22Rv1 (cell line): Measurements from ENCODE around the gene SOX12.

ENCODE experiments used
- H3K27ac ChIP-seq: fragments of 450-650 bp; 2 replicates; pipeline ENCODE4 v1.5.1; 2017
- CTCF ChIP-seq: fragments of 450-650 bp; IDR thresholded peaks from 2 replicates; pipeline ENCODE4 v1.5.1; 2017; ENCODE audit warnings: mild to moderate bottlenecking
- ZFX ChIP-seq: fragments of 450-650 bp; IDR thresholded peaks from 2 replicates; pipeline ENCODE4 v1.6.1; 2017; ENCODE audit warnings: antibody characterized with exemption, borderline replicate concordance

SOX12 gene

DNA sequence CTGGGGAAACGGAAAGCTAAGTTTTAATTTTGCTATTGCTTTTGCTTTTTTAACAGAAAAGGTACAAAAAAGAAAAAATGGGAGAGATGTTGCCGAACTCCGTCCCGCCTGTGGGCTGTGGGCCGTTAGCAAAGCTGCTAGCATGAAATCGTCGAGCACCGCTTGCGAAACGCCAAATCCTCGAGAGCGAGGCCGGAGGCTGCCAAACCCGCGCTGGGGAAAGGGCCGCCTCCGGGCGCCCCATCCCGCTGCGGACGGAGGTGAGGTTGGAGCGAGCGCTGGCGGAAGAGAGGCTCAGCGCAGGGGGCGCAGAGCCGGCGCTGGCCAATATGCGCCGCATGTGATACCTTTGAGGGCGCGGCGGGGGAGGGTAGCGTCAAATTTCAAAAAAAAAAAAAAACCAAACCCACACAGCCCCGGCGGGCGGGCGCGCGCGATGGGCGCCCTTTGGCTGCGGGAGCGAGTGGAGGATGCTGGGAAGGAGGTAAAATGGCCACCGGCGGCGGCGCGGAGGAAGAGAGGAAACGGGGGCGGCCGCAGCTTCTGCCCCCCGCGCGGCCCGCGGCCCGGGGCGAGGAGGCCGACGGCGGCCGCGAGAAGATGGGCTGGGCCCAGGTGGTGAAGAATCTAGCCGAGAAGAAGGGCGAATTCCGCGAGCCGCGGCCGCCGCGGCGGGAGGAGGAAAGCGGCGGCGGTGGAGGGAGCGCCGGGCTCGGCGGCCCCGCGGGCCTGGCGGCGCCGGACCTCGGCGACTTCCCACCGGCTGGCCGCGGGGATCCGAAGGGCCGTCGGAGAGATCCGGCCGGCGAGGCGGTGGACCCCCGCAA lies 28.0 kb upstream of the SOX12 start, which contains the start of gene ZCCHC3:
TSS of gene ZCCHC3 (plus strand) at position 473 of the 827 bp plus-strand sequence. CDS start at position 490, 17 bp downstream.
- peak within 1 kb of the TSS; percentile 97 for H3K27ac ChIP-seq
- TF ChIP-seq ZFX (no peak), CTCF (peak; percentile 13)

DNA sequence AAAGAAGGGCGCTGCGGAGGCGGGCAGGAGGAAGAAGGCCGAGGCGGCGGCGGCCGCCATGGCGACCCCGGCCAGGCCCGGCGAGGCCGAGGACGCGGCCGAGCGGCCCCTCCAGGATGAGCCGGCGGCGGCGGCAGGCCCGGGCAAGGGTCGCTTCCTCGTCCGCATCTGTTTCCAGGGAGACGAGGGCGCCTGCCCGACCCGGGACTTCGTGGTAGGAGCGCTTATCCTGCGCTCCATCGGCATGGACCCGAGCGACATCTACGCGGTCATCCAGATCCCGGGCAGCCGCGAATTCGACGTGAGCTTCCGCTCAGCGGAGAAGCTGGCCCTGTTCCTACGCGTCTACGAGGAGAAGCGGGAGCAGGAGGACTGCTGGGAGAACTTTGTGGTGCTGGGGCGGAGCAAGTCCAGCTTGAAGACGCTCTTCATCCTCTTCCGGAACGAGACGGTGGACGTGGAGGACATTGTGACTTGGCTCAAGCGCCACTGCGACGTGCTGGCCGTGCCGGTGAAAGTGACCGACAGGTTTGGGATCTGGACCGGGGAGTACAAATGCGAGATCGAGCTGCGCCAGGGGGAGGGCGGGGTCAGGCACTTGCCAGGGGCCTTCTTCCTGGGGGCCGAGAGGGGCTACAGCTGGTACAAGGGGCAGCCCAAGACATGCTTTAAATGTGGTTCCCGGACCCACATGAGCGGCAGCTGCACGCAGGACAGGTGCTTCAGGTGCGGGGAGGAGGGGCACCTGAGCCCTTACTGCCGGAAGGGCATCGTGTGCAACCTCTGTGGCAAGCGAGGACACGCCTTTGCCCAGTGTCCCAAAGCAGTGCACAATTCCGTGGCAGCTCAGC lies 27.2 kb upstream of the SOX12 start:
- H3K27ac ChIP-seq, result peak overlapping the region; percentile 97

DNA sequence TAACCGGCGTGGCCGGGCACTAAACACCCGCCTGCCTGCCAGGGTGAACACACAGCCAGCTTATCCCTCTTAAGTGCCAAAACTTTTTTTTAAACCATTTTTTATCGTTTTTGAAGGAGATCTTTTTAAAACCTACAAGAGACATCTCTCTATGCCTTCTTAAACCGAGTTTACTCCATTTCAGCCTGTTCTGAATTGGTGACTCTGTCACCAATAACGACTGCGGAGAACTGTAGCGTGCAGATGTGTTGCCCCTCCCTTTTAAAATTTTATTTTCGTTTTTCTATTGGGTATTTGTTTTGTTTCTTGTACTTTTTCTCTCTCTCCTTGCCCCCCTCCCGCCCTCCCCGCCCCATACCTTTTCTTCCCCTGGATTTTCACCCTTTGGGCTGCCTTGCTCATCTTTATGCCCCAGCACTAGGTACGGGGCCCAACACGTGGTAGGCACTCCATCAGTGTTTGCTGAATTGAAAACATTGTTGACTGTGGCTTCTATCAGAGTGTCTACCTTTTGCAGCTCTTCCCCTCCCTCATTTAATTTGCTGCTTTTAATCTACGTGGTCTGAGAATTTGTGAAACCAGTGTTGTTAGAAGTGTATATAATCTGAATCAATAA lies 26.5 kb upstream of the SOX12 start:
- TF ChIP-seq ZFX, result no peak
- no peak for TF ChIP-seq CTCF
- H3K27ac ChIP-seq, result peak overlapping the region; percentile 97

More for the DNA sequence above, 27.2 kb upstream of the SOX12 start:
- TF ChIP-seq CTCF, result no peak
- no peak for TF ChIP-seq ZFX

DNA sequence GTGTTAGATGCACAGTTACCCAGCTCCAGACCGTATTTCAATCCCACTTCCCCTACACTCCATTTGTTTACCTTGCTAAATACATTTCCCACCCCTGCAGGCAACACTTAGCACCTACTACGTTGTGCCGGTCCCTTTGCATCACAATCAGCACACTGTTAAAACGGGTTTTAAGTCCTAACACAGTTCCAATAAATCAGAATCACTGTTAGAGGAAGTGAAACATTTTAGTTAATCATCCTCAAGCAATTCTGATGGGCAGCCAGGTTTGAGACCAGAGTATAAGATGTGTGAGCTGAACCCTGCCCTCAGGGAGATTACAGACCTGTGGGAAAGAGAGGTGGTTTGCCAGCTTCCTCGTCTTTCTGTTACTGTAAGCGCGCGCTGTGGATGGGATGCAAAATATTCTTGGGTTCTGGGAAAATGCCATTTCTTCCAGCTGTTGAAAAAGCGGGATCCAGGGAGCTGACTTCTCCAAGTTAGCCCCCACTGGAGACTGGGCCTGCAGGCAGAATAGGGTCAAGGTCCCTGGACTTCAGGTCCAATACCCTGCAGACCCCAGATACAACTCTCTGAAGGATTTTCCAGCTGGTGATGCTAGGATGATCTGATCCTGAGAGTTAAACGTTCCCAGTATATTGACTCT lies 24.9 kb upstream of the SOX12 start:
- TF ChIP-seq CTCF (no peak), ZFX (no peak)
- H3K27ac ChIP-seq, result peak overlapping the region; percentile 22; the same call in 1 of the 2 replicates

GRCh38 chr20:301886-302848 lies 23.2 kb upstream of the SOX12 start:
- TF ChIP-seq ZFX (no peak), CTCF (no peak)

GRCh38 chr20:305745-306144 lies 19.6 kb upstream of the SOX12 start:
- H3K27ac ChIP-seq, result no peak overlapping the region
- no peak for TF ChIP-seq CTCF
- no peak for TF ChIP-seq ZFX

More at GRCh38 chr20:301886-302848, 23.2 kb upstream of the SOX12 start:
- H3K27ac ChIP-seq, result no peak overlapping the region
